NCI-H69 (cell line): ENCODE data around the gene OSGEP.

Experiments used
- DNase-seq: peaks from one replicate; lab custom pipeline; 2025; lab: John Stamatoyannopoulos, UW

The OSGEP gene

DNA sequence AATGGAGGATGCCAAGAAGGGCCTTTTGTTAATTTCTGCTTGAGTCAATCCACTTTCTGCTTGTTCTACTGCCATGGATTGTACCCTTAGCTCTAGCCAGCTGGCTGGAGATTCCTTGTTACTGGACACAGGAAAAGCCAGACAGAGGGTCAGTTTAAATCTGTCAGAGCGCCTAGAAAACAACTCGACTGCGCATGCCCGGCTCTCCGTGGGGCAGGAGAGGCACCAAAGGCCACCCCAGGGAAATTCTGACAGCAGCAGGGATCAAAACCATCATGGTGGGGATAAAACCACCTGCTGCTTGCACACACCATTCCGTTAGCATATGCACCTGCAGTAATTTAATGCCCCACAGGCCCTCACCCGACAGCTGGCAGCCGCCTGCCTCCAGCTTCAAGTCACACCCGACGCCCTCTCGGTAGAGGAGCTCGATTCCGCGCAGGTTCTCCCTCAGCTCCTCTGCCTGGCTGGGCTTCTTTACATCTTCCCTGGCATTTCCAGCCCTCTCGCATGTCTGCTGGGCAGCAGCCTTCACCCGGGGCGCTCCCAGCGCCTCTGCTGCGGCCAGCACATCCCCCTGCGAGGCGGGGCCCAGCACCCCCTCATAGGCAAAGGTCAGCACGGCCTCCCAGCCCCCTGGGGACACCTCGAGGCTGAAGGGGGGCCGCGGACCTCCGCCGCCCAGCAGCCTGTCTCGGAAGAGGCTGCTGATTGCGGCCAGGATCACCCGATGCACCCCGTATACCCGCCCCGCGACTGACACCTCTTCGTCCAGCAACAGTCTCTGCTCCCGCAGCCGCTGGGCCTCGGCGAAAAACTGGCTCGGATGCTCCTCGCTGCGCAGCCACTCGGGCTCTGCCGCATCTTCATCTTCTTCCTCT lies 19.7 kb downstream of the OSGEP start:
- peak; percentile 74 for DNase-seq

DNA sequence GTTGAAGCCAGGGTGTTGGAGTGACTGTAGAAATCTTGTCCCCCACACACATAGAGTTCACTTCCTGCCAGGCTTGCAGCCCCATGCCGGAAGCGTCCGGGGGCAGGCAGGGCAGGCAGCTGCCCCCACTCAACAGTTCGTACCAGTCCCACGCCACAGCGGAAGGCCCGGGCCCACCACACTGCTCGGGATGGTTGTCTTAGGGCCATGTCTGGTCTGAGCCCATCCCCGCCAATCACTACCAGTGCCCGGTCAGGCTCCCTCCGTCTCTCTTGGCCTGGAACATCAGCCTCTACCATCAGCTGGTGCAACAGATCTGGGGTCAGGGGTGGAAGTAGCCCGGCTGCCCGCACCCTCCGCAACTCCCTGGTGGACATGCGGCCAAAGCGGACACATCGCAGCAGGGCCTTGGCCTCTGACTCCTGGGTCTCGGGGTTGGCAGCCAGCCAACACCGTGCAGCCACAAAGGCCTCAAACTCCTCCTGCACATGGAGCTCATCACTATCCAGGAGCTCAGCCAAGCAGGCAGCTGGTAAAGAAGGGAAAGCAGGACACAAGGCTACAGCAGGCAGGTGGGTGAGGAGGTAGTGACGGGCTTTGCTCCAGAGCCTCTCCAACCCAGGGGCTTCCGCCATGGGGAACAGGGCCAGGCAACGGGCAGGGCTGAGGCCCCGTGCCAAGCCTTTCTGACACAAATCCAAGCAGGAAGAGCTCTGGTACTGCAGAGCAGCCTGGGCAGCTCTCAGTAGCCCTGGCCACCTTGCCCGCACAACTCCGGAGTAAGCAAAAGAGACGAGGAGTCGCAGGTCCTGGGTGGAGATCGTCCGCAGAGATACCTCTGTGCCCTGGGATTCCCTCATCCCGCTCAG lies 24.6 kb downstream of the OSGEP start:
- no peak for DNase-seq

DNA sequence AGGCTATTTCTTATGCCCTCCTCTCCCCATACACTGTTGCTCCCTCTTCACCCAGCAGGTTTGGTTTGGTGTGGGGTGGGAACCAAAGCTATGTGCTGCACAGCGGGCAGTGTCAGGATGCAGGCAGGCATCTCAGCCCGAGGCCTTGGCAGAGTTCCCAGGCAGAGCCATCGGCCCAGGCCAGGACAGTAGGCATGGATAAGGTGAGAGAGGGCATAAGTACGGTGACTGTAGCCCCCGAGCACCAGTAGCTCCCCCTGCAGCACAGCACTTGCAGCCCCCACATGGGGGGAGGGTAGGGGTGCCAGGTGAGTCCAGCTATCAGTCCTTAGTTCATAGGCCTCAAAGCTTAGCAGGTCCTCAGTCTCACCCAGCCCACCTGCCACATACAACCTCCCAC lies 25.8 kb downstream of the OSGEP start:
- DNase-seq: peak; percentile 7

DNA sequence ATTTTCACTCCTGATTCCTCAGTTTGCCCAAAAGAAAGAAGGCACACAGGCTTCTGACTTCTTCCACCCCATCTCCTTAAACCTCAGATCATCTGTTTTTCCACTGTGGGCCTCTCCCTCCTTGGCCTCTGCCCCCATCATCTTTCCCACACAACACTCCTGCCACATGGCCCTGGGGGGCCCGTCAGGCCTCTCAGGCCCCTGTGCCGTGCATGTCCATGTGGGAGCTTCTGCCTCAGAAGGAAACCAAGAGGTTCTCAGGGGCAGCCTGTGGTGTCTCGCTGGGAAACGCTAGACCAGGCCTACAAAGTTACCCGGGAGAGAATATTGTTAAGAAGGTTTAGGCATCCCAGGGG lies 26.6 kb downstream of the OSGEP start:
- DNase-seq: no peak

DNA sequence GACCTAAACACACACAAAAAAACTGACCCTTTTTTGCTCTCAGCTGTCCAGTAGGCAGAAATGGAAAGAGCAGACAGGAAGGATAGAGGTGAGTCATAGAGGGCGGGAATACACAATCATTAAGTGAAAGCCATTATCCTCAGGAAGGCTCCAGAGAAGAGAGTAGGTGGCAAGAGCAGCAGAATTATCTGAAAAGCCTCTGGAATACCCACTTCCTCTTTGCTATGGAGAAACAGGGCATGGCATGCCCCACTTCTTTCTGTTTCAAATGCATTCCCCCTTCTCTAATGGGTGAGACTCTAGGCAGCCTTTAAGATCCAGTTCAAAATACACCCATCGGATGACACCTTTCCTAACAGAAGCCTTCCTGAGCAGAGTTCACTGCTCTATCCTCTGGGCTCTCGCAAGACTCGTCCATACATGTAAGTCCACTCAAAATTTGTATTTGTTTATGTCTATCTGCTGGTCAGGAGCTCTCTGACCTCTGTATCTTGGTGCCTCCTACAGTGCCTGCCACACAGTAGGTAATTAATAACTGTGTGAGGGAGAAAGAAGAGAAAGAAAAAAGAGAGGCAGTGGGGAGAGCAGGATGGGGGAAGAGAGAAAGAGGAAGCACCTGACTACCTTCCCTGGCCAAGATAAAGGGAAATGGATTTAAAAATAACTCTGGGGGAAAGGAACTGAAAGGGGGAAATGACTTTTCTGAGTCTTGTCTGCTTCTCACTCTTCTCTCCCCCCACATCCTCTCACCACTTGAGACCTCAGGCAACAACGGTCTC lies 27.2 kb downstream of the OSGEP start:
- peak; percentile 75 for DNase-seq

DNA sequence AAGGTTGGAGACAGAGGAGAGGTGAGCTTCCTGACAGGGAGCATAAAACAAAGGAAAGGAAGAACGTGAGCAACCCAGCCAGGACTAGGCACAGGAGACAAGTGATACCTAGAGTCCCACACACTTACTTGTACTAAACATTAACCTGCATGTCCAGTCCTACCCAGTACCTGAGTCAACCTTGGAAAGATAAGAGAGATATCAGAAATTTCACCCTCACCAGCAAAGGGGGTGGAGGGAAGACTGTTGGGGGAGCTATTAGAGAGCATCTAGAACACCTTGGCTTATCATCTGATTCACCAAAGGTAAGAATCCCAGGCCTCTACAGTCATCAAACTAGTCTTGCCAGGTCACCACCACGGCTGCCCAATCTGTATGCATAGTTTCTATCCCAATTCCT lies 29.8 kb downstream of the OSGEP start:
- no peak for DNase-seq

DNA sequence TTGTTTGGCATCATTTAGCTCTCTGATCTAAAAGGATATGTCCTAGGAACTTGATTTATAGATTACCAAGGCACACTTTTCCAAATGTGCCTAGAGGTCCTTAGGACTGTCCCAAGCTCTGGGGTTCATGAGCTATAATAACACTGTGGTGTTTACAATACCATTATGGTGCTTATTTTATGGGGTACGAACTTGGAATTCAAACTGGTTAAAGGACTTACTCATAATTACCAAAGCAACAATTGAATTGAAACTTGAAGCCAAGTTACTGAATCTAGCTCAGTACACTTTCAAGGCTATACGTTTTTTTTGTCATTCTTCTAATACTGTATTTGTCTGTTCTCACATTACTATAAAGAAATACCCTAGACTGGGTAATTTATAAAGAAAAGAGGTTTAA lies 31.7 kb downstream of the OSGEP start:
- DNase-seq: no peak

DNA sequence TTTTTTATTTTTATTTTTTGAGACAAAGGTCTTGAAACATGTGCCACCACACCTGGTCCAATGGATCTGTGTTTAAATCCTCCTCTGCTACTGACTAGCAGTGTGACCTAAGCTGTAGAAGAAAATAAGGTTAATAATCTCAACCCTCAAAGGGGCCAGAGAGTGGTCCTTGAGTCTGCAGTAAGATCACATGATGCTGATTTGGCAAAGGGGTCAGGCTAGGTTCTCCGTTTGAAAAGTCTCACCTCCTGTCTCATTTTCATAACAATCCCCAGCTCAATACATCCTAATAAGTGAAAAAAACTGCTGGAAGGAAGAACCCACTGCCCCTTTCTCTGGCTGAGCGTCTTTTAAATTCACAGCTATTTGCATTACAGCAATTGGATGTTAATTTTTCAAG lies 33.3 kb downstream of the OSGEP start:
- no peak for DNase-seq

DNA sequence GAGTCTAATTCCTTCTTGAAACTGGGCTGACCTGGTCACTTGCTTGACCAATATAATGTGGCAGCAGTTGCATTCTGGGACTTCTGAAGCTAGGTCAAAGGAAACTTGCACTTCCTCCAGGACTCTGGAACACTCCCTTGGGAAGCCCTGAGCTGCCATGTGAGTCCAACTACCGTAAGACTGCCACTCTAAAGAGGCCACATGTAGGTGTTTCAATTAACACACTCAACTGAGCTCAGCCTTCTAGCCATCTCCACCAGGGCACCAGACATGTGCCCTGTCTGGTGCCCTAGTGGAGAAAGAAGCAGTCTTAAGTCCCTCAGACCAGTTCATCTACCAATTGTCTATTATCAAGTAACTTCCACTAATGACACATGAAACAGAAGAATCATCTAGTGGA lies 35.2 kb downstream of the OSGEP start:
- DNase-seq: no peak

DNA sequence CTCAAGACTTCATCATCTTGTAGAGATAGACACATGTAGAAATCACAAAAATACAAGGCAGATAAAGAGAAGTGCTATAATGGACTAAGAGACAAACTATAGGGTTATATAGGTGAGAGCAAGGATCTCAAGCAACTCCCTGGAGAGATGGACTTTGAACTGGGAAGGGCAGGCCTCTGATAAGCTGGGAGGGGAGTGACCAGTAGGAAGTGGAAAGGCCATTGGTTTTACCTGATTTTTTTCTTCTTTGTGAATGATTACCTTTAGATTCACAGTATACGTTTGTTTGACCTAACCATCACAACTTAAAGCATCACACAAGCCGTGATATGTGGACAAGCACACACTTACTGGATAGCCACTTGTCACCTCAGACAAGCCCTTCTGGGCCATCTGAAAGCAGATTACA lies 36.1 kb downstream of the OSGEP start:
- DNase-seq: no peak

DNA sequence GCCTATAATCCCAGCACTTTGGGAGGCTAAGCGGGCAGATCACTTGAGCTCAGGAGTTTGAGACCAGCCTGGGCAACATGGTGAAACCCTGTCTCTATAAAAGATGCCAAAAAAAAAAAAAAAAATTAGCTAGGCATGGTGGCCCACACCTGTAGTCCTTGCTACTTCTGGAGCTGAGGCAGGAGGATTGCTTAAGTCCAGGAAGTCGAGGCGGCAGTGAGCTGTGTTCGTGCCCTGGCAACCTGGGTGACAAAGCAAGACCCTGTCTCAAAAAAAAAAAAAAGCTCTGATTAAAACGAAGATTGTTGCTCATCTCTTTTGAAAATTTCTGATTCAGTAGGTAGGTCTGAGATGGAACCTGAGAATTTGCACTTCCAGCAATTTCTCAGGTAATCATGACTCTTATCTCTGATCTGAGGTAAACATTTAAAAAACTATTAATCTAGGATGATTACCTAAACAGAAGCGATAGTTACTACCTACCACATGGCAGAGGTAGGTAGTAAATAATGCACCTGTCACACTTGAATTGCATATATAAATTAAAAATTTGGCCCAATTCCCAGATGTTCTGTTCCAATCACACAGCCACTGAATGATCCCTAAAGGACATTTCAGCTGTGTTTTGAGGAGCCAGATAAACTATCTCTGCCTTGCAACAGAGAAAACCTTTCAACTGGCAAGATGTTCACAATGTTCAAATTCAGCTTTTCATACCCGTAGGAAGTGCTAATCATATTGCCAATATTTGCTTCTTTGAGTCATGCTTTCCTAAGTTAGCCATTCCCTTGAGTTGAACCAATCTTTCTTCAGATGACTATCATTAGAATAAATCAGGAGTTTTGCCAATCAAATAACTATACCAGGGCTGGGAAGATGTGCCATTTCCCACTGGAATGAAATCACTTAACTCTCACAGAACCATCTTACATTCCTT lies 37.1 kb downstream of the OSGEP start:
- peak; percentile 80 for DNase-seq

DNA sequence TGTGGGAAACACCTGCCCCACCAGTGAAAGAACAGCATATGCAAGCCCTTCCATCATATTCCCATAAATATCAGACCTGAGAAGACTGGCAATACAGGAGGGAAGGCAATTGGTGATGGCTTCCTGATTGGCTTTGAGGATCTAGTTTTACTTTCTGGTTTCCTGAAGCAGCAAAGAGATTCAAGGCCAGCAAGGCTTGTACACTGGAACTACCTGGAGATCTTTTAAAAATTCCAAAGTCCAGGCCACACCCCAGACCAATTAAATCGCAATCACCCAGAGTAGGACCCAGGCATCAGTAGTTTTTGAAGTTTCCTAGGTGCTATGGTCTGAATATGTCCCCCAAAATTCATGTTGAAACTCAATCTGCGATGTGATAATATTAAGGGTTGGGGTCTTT lies 38.4 kb downstream of the OSGEP start:
- no peak for DNase-seq

DNA sequence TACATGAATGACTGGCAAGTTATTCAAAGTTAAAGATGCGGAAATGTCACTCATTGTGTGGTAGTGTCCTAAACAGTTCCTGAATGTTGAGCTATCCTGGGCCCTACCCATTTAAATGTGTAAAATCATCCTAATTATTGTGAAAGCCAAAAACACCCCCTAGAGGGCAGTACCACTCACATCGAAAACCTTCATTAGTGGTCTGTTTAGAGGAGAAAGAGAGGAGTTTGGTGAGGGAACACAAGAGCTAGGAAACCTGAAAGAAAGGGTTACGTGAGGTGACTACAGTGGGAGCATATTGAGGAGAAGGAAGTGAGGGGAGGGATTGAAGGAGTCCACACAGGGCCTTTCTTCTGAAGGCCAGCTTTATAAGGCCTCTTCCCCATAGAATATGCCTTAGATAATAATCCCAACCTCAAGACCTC lies 38.8 kb downstream of the OSGEP start:
- DNase-seq: peak; percentile 72

DNA sequence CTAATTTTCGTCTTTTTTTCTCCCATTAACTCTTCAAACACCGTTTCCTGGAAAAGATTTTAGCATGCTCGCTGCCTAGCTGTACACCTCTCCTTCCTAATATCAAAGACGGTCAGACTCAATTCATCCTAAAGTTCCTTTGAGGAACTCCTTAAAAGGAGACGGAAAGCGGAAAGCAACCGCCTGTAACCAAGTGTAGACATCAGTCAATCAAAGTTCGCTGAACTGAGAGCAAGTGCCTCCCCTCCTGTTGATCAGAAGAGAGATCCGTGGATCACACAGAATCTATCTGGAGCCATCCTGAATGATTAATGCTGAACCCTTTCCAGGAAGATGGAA lies 40.9 kb downstream of the OSGEP start:
- DNase-seq: peak; percentile 39

DNA sequence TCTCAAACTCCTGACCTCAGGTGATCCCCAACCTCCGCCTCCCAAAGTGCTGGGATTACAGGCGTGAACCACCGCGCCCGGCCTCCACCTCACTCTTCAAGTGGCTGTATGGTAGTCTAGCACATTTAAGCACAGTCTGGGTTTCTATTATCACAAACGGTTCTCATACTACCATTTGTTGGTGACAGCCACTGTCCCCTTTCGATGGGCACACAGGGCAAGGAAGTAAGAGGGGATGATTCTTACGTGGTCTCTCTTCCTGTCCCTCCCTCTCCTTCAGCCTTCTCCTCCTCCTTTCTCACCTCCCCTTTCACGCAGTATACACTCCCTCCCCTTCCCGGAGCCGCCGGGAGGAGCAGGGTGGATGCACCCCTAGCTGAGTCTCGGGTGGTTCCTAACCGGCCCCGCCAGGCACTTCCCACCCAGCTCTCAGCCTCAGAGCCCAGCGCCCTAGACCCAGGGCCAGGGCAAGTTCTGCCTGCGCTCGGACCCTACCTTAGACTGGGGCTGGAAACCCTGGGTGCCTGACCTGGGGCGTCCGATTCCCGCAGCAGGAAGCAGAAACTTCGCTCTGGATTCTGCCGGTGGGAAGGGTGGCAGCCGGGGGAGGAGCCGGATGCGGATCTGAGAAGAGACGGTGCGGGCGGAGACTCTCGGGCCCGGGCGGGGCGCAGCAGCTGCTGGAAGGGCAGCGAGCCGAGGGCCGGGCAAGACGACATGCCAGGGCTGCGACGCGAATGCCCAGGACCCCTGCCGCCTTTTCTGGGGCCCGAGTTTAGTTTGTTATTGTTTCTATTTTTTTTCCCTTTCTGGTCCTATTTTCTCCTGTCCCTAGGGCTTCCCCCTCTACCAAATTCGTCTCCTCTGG lies 41.5 kb downstream of the OSGEP start, which contains the start of gene TEP1:
TSS of gene TEP1 (minus strand) at position 626 of the 868 bp plus-strand sequence. CDS start 5,062 bp downstream, outside the sequence.
- peak; percentile 91 for DNase-seq

DNA sequence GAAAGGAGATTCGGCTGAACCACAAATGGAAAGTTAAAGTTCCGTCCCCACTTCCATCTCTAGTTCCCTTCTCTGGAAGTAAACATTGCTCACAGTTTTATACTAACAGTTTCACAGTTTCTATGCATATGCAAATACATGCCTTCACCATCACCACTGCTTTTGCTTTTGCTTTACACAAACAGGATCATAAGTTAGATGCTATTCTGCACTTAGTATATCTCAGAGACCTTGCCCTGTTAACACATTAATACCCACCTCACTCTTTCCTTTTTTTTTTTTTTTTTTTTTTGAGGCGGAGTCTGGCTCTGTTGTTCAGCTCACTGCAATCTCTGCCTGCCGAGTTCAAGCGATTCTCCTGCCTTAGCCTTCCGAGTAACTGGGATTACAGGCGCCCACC lies 42.2 kb downstream of the OSGEP start:
- no peak for DNase-seq

DNA sequence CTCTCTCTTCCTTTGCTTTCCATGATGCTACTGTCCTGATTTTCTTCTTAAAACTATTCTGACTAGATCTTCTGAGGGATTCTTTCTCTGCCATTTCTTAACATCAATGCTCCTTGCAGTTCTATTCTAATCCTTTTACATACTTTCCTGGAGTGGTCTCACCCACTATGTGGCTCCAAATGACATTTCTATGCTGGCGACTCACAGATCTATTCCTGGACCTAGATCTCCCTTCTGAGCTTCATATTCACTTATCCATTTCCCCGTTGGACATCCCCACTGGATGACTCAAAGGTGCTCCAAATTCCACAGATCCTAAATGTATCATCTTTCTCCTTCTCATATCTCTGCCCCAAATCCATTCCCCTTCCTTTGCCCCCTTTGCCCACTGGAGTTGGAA lies 45.4 kb downstream of the OSGEP start:
- DNase-seq: no peak

DNA sequence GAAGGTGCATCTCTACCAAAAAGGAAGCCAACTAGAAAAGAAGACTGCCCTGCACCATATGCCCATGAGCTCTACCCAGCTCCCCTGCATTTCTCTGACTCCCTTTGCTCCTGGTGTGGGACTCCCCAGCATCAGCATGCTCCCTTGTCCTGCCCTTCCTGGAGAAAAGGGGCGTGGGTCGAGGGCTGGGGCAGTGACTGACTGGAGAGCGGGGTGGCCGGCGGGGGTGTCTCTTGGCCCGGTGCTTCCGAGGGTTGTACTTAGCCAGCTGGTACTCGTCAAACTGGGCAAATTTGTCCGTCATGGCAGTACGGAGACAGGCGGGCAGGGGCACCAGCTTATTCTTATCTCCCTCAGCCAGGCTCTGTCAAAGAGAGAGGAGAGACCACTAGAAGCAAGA lies 51.1 kb downstream of the OSGEP start:
- no peak for DNase-seq

DNA sequence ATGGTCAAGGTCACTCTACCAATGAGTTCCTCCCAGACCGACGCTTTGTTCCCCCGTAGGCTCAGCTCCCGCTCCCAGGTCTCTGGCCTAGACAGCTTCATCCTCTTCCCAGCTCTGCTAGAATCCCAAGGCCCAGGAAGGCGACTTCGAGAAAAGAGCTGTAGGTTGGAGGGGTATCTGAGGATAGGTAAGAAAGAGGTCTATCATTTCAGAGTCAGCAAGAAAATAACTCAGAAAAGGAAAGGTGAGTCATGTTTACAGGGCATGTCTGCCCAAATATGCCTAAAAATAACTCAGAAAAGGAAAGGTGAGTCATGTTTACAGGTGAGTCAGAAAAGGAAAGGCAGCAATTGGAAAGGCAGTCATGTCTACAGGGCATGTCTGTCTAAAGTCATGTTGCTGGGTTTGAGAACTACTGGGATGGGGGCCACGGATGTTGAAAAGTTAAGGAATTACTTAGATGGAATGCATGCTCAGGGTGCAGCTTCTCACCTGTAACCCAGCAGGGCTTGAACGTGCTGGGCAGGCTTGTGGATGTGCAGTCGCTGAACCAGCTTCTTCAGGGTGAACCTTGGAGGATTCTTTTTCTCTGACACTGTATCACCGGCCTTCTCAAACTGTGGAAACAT lies 53.5 kb downstream of the OSGEP start:
- DNase-seq: peak; percentile 8

DNA sequence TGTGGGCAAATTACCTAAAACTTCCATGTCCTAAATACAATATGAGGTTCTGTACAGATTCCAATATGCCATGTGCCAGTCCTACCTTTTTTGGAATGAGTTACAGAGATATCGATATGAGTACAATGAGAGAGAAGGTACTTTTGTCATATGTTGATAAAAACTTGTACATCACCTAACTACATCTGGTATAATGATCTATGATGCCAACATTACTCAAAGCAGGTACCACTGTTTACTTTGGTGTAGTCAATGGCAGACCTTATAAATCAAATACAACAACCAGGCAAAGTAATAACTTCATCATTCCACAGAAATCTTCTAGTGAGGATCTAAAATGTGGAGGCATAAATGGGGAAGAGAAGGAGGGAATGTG lies 54.0 kb downstream of the OSGEP start:
- no peak for DNase-seq
